Right atrium auricular region (tissue), 2 donors: ENCODE measurements around the gene TMEM50B. TPM values are rescaled to one million over a fixed set of nuclear protein-coding genes. Genes with fewer than 3 reads are reported as not detected.
A peak's percentile ranks its signal among the peaks of the same experiment; 100 is the strongest.

ENCODE experiments used
- DNase-seq: peaks from one replicate; pipeline ENCODE4 v3.0.0-alpha.2; 2019; ENCODE audit warnings: low spot score
- H3K27ac ChIP-seq, 2 donors: fragments of 200-600 bp; sonication (generic); 1 replicate in 1 of 2; 2 replicates in 1 of 2; pipeline ENCODE4 v1.5.1; 2016 to 2019
- H3K27me3 ChIP-seq, 2 donors: fragments of 200-600 bp; sonication (generic); one replicate each; pipeline versions ENCODE4 v1.5.1 to v1.6.0; 2017 to 2019
- H3K36me3 ChIP-seq: fragments of 200-600 bp; sonication (generic); one replicate; pipeline ENCODE4 v1.5.1; 2016
- H3K4me1 ChIP-seq, 2 donors: fragments of 200-600 bp; sonication (generic); one replicate each; pipeline versions ENCODE4 v1.5.1 to v1.6.0; 2017 to 2019
- H3K4me3 ChIP-seq, 2 donors: fragments of 200-600 bp; sonication (generic); 1 replicate in 1 of 2; 2 replicates in 1 of 2; pipeline ENCODE4 v1.5.1; 2017 to 2019; ENCODE audit warnings: mild to moderate bottlenecking in 1 of 2, moderate library complexity in 1 of 2
- H3K9me3 ChIP-seq, 2 donors: fragments of 200-600 bp; sonication (generic); one replicate each; pipeline ENCODE4 v1.5.1; 2019
- CTCF ChIP-seq, 2 donors: fragments of 200-600 bp; sonication (generic); IDR thresholded peaks; one replicate each; pipeline ENCODE4 v1.5.1; 2019; ENCODE audit warnings: antibody characterized with exemption in 2 of 2
- total RNA-seq, 2 donors: library from RNA; depleted of rRNA; stranded (reverse); fragments of >200 nt; gene quantifications; one replicate each; pipeline ENCODE4 v1.1.0, GENCODE V29; 2016

The TMEM50B gene
- total RNA-seq, 2 donors from 2014 or later: 31.1 to 41.0 TPM

GRCh38 chr21:33433425-33434114, 46.2 kb downstream of the TMEM50B start:
- Histone ChIP-seq H3K4me1 (peaks cover 0 to 22% of the 10 kb centered on the region in 2 donors), H3K4me3 (no peak overlapping the region), H3K36me3 (peaks cover 86% of the 10 kb centered on the region), H3K27me3 (no peaks in the 10 kb centered on the region), H3K27ac (peak overlapping the region; percentile 79 to 81), H3K9me3 (no peaks in the 10 kb centered on the region)
- DNase-seq: no peak
- no peak for TF ChIP-seq CTCF (IDR thresholded peaks at IDR 0.05)

- H3K27ac ChIP-seq: peak overlapping the region in 1 of 2 donors; percentile 81
- H3K27me3 ChIP-seq: no peaks in the 10 kb centered on the region
- peaks cover 84% of the 10 kb centered on the region for H3K36me3 ChIP-seq
- no peak overlapping the region for H3K4me3 ChIP-seq
- no peak for TF ChIP-seq CTCF (IDR thresholded peaks at IDR 0.05)
- no peaks in the 10 kb centered on the region for H3K9me3 ChIP-seq
- no peak for DNase-seq
- H3K4me1 ChIP-seq: peaks cover 0 to 22% of the 10 kb centered on the region in 2 donors
Measured at GRCh38 chr21:33433001-33433400, 46.8 kb downstream of the TMEM50B start.

GRCh38 chr21:33432496-33432895, 47.3 kb downstream of the TMEM50B start:
- H3K27ac ChIP-seq: no peak overlapping the region
- H3K4me3 ChIP-seq: no peak overlapping the region
- peaks cover 79% of the 10 kb centered on the region for H3K36me3 ChIP-seq
- TF ChIP-seq CTCF (IDR thresholded peaks at IDR 0.05): no peak
- H3K27me3 ChIP-seq: no peaks in the 10 kb centered on the region
- no peaks in the 10 kb centered on the region for H3K9me3 ChIP-seq
- H3K4me1 ChIP-seq: peaks cover 0 to 22% of the 10 kb centered on the region in 2 donors
- DNase-seq: no peak

- no peak for DNase-seq
- TF ChIP-seq CTCF (IDR thresholded peaks at IDR 0.05): no peak
- H3K4me3 ChIP-seq: no peak overlapping the region
- no peaks in the 10 kb centered on the region for H3K27me3 ChIP-seq
- peaks cover 79% of the 10 kb centered on the region for H3K36me3 ChIP-seq
- H3K9me3 ChIP-seq: no peaks in the 10 kb centered on the region
- no peak overlapping the region for H3K27ac ChIP-seq
- peaks cover 0 to 22% of the 10 kb centered on the region in 2 donors for H3K4me1 ChIP-seq
Measured at GRCh38 chr21:33430858-33431257, 48.9 kb downstream of the TMEM50B start.

- no peak overlapping the region for H3K4me3 ChIP-seq
- no peak overlapping the region for H3K27ac ChIP-seq
- TF ChIP-seq CTCF (IDR thresholded peaks at IDR 0.05): no peak
- no peaks in the 10 kb centered on the region for H3K9me3 ChIP-seq
- H3K36me3 ChIP-seq: peaks cover 83% of the 10 kb centered on the region
- peaks cover 0 to 5% of the 10 kb centered on the region in 2 donors for H3K4me1 ChIP-seq
- H3K27me3 ChIP-seq: no peaks in the 10 kb centered on the region
- DNase-seq: no peak
Measured at GRCh38 chr21:33428669-33429068, 51.1 kb downstream of the TMEM50B start.

- peaks cover 76% of the 10 kb centered on the region for H3K36me3 ChIP-seq
Measured at GRCh38 chr21:33427051-33427450, 52.7 kb downstream of the TMEM50B start.

More at GRCh38 chr21:33427051-33427450, 52.7 kb downstream of the TMEM50B start:
- Histone ChIP-seq H3K9me3 (no peaks in the 10 kb centered on the region), H3K4me3 (no peak overlapping the region), H3K27ac (no peak overlapping the region), H3K4me1 (peaks cover 0 to 4% of the 10 kb centered on the region in 2 donors), H3K27me3 (no peaks in the 10 kb centered on the region)
- no peak for TF ChIP-seq CTCF (IDR thresholded peaks at IDR 0.05)
- DNase-seq: no peak
